H1 (cell line): ENCODE results near the gene HOXA10. TPM values are rescaled to one million over a fixed set of nuclear protein-coding genes. Genes with fewer than 3 reads are reported as not detected.

Experiments used
- EZH2 ChIP-seq: fragments of 200-600 bp; sonication (generic); IDR thresholded peaks from 2 replicates; pipeline ENCODE4 v1.7.1; 2012; ENCODE audit warnings: low read depth, mild to moderate bottlenecking, moderate library complexity, low read length, inconsistent platforms; ENCODE audit not compliant: severe bottlenecking
- PHF8 ChIP-seq: fragments of 200-600 bp; sonication (generic); conservative IDR thresholded peaks from 2 replicates; pipeline ENCODE4 v1.7.1; 2012; ENCODE audit warnings: low read depth, mild to moderate bottlenecking, inconsistent platforms, low read length, moderate library complexity
- polyA plus RNA-seq, 7 experiments: library from polyadenylated mRNA; depleted of rRNA in 3 of 7; stranded (reverse) in 5 of 7; unstranded in 2 of 7; fragments of >200 nt in 5 of 7; fragments of 200-250 nt in 2 of 7; gene quantifications; 1 replicate in 5 of 7; 2 replicates in 1 of 7; 4 replicates in 1 of 7; pipeline versions ENCODE4 v1.2.1 to v1.2.3, GENCODE V29; 2011 to 2013; ENCODE audit warnings: missing spikeins in 2 of 7, mixed read lengths in 2 of 7
- total RNA-seq: library from RNA; stranded (reverse); fragmentation: NEBNext Ultra II Directional; extraction: Animal tissue kit (Norgen Biotek cat#: 25700); gene quantifications from 2 replicates; pipeline ENCODE4 v1.2.1, GENCODE V29; 2021

The HOXA10 gene
- total and polyA plus RNA-seq, 2 of the 8 experiments (the other 6 are each of a cell fraction or from before 2014, with no cell fraction given): not detected

- TF ChIP-seq PHF8: no peak
- peak; percentile 85 for TF ChIP-seq EZH2
These were observed 10.4 kb upstream of the HOXA10 start (continued) for GRCh38 chr7:27184337-27185012.
